ENCODE data around the gene TMEM154.

DNA sequence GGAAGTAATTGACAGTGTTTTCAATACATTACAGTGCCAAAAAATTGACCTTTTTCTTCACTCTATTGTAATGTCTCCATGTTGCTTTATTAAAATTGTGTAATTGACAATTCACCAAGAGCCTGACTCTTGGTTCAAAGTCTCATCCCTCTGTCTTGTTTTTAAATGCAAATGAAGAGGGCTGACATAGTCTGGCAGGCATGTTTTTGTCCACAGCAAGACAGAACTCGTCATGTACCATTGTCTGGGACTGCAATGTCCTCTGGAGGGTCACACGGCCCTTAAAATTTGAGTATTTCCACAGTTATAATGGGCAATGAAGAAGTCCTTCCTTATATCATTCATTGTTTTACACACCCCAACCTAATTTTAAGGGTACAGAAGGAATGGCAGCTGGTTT is 105.9 kb downstream of the TMEM154 start:
- TF ChIP-seq, protein P1, sequence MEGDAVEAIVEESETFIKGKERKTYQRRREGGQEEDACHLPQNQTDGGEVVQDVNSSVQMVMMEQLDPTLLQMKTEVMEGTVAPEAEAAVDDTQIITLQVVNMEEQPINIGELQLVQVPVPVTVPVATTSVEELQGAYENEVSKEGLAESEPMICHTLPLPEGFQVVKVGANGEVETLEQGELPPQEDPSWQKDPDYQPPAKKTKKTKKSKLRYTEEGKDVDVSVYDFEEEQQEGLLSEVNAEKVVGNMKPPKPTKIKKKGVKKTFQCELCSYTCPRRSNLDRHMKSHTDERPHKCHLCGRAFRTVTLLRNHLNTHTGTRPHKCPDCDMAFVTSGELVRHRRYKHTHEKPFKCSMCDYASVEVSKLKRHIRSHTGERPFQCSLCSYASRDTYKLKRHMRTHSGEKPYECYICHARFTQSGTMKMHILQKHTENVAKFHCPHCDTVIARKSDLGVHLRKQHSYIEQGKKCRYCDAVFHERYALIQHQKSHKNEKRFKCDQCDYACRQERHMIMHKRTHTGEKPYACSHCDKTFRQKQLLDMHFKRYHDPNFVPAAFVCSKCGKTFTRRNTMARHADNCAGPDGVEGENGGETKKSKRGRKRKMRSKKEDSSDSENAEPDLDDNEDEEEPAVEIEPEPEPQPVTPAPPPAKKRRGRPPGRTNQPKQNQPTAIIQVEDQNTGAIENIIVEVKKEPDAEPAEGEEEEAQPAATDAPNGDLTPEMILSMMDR (IDR thresholded peaks at IDR 0.05), result no peak
- no peak for TF ChIP-seq POLR2AphosphoS5 (IDR thresholded peaks at IDR 0.05)
